HEK293T (cell line): ENCODE results near the gene WDR44.
"Not testable (repeated sequence)": the region's sequence is repeated elsewhere in the genome, so short reads cannot be mapped to it uniquely, and the experiment has no call there.

Experiments
- CTCF ChIA-PET: fragments of 350-600 bp; formaldehyde crosslinking; extraction: SDS; loops from one replicate; lab custom pipeline; 2021; ENCODE audit warnings: antibody characterized with exemption, inconsistent platforms; lab: Yijun Ruan, JAX
- POLR2A ChIA-PET: fragments of 350-600 bp; formaldehyde crosslinking; extraction: SDS; loops from one replicate; lab custom pipeline; 2020; ENCODE audit warnings: antibody characterized with exemption, inconsistent platforms; lab: Yijun Ruan, JAX
- DNase-seq: peaks from one replicate; pipeline ENCODE4 v3.0.0; 2012; ENCODE audit warnings: mixed read lengths; ENCODE audit errors: extremely low spot score
- ARNT ChIP-seq: fragments of 450-650 bp; IDR thresholded peaks from 2 replicates; pipeline ENCODE4 v1.6.1; 2017; ENCODE audit warnings: mild to moderate bottlenecking
- BHLHE40 ChIP-seq: fragments of 450-650 bp; IDR thresholded peaks from 2 replicates; pipeline ENCODE4 v1.6.1; 2016; ENCODE audit warnings: mild to moderate bottlenecking, moderate library complexity, borderline replicate concordance
- CTBP1 ChIP-seq: fragments of 450-650 bp; IDR thresholded peaks from 2 replicates; pipeline ENCODE4 v1.6.1; 2016; ENCODE audit warnings: borderline replicate concordance
- ELF4 ChIP-seq: fragments of 450-650 bp; IDR thresholded peaks from 2 replicates; pipeline ENCODE4 v1.6.1; 2017; ENCODE audit warnings: antibody characterized with exemption
- FOXA1 ChIP-seq: fragments of 450-650 bp; IDR thresholded peaks from 2 replicates; pipeline ENCODE4 v1.6.1; 2016; ENCODE audit warnings: mild to moderate bottlenecking
- FOXK2 ChIP-seq: fragments of 450-650 bp; IDR thresholded peaks from 2 replicates; pipeline ENCODE4 v1.6.1; 2016; ENCODE audit warnings: mild to moderate bottlenecking
- FOXM1 ChIP-seq: fragments of 450-650 bp; IDR thresholded peaks from 2 replicates; pipeline ENCODE4 v1.6.1; 2017; ENCODE audit warnings: mild to moderate bottlenecking, borderline replicate concordance
- HDGF ChIP-seq: fragments of 450-650 bp; IDR thresholded peaks from 2 replicates; pipeline ENCODE4 v1.6.1; 2017; ENCODE audit warnings: antibody characterized with exemption, borderline replicate concordance
- L3MBTL2 ChIP-seq: fragments of 450-650 bp; conservative IDR thresholded peaks from 2 replicates; pipeline ENCODE4 v1.6.1; 2016; ENCODE audit warnings: mild to moderate bottlenecking
- LEF1 ChIP-seq: fragments of 450-650 bp; IDR thresholded peaks from 2 replicates; pipeline ENCODE4 v1.6.1; 2017; ENCODE audit warnings: mild to moderate bottlenecking, borderline replicate concordance
- NFRKB ChIP-seq: fragments of 450-650 bp; IDR thresholded peaks from 2 replicates; pipeline ENCODE4 v1.6.1; 2016; ENCODE audit warnings: mild to moderate bottlenecking, moderate library complexity
- PKNOX1 ChIP-seq: fragments of 450-650 bp; IDR thresholded peaks from 2 replicates; pipeline ENCODE4 v1.6.1; 2016
- SP1 ChIP-seq: fragments of 450-650 bp; IDR thresholded peaks from 2 replicates; pipeline ENCODE4 v1.6.1; 2017
- SUZ12 ChIP-seq: fragments of 450-650 bp; IDR thresholded peaks from 2 replicates; pipeline ENCODE4 v1.6.1; 2016; ENCODE audit warnings: mild to moderate bottlenecking
- TARDBP ChIP-seq: fragments of 450-650 bp; IDR thresholded peaks from 2 replicates; pipeline ENCODE4 v1.6.1; 2016
- ZNF384 ChIP-seq: fragments of 450-650 bp; IDR thresholded peaks from 2 replicates; pipeline ENCODE4 v1.6.1; 2016

The WDR44 gene

GRCh38 chrX:118475903-118476302 lies 130.0 kb downstream of the WDR44 start:
- DNase-seq = no peak
- TF ChIP-seq ZNF384 (no peak), LEF1 (no peak), SP1 (no peak), ARNT (no peak), TARDBP (no peak), FOXA1 (no peak), CTBP1 (no peak), BHLHE40 (no peak), L3MBTL2 (no peak), PKNOX1 (no peak)
- CTCF ChIA-PET = no interaction called here
- POLR2A ChIA-PET = no interaction called here

- CTCF ChIA-PET = no interaction called here
- POLR2A ChIA-PET = no interaction called here
- no peak for DNase-seq
- TF ChIP-seq ARNT (no peak), TARDBP (no peak), LEF1 (no peak), HDGF (no peak), BHLHE40 (no peak), ZNF384 (no peak), ELF4 (no peak), FOXA1 (no peak), FOXK2 (no peak), NFRKB (no peak), SP1 (no peak), L3MBTL2 (no peak), CTBP1 (no peak), FOXM1 (no peak), PKNOX1 (no peak), SUZ12 (no peak)
These were observed 134.3 kb downstream of the WDR44 start for GRCh38 chrX:118480172-118480571.

GRCh38 chrX:118482384-118482783 lies 136.5 kb downstream of the WDR44 start:
- CTCF ChIA-PET, DNase-seq, POLR2A ChIA-PET: not testable (repeated sequence)

GRCh38 chrX:118484216-118484903 lies 138.5 kb downstream of the WDR44 start:
- DNase-seq = no peak
- TF ChIP-seq ZNF384 = no peak
- TF ChIP-seq NFRKB = no peak
- no peak for TF ChIP-seq LEF1
- TF ChIP-seq FOXA1 = no peak
- no peak for TF ChIP-seq ARNT
- no peak for TF ChIP-seq FOXK2
- TF ChIP-seq PKNOX1 = no peak
- TF ChIP-seq BHLHE40 = no peak
- TF ChIP-seq SUZ12 = no peak
- TF ChIP-seq HDGF = no peak
- TF ChIP-seq L3MBTL2 = no peak
- no peak for TF ChIP-seq TARDBP
- no peak for TF ChIP-seq CTBP1
- TF ChIP-seq ELF4 = no peak
- no peak for TF ChIP-seq FOXM1
- TF ChIP-seq SP1 = no peak
- POLR2A ChIA-PET = no interaction called here
- CTCF ChIA-PET = no interaction called here

GRCh38 chrX:118486693-118487092 lies 140.8 kb downstream of the WDR44 start:
- CTCF ChIA-PET, POLR2A ChIA-PET, DNase-seq: not testable (repeated sequence)

- DNase-seq = no peak
- TF ChIP-seq PKNOX1 (no peak), FOXA1 (no peak), TARDBP (no peak), FOXK2 (no peak), ARNT (no peak), SUZ12 (no peak), HDGF (no peak), LEF1 (no peak), CTBP1 (no peak), FOXM1 (no peak), ELF4 (no peak), ZNF384 (no peak), L3MBTL2 (no peak), NFRKB (no peak)
- POLR2A ChIA-PET = no interaction called here
- CTCF ChIA-PET = no interaction called here
These were observed 147.1 kb downstream of the WDR44 start for GRCh38 chrX:118493016-118493415.
